HuH-7 (cell line): ENCODE results near the gene SPECC1.
"Not testable (repeated sequence)": the region's sequence is repeated elsewhere in the genome, so short reads cannot be mapped to it uniquely, and the experiment has no call there.

Source experiments
- DNase-seq: peaks from one replicate; pipeline ENCODE4 v3.0.0; 2011; ENCODE audit warnings: low spot score

Gene SPECC1

GRCh38 chr17:20313306-20313705, 304.1 kb downstream of the SPECC1 start:
- no peak for DNase-seq

GRCh38 chr17:20313891-20314290, 304.7 kb downstream of the SPECC1 start:
- no peak for DNase-seq

GRCh38 chr17:20314834-20315233, 305.7 kb downstream of the SPECC1 start:
- DNase-seq: no peak

GRCh38 chr17:20315311-20315710, 306.2 kb downstream of the SPECC1 start:
- DNase-seq: no peak

GRCh38 chr17:20315821-20316220, 306.7 kb downstream of the SPECC1 start:
- DNase-seq: no peak

- not testable (repeated sequence) for DNase-seq
Observed at GRCh38 chr17:20320535-20321229, 311.5 kb downstream of the SPECC1 start.

- DNase-seq: not testable (repeated sequence)
Observed at GRCh38 chr17:20321357-20321756, 312.2 kb downstream of the SPECC1 start.

- not testable (repeated sequence) for DNase-seq
Observed at GRCh38 chr17:20327739-20328138, 318.6 kb downstream of the SPECC1 start.

GRCh38 chr17:20351405-20351804, 342.2 kb downstream of the SPECC1 start:
- DNase-seq: not testable (repeated sequence)

- DNase-seq: not testable (repeated sequence)
Observed at GRCh38 chr17:20352567-20352966, 343.4 kb downstream of the SPECC1 start.

- DNase-seq: not testable (repeated sequence)
Observed at GRCh38 chr17:20363846-20364245, 354.7 kb downstream of the SPECC1 start.
